ENCODE data around the gene ANGPTL2.

Gene ANGPTL2

DNA sequence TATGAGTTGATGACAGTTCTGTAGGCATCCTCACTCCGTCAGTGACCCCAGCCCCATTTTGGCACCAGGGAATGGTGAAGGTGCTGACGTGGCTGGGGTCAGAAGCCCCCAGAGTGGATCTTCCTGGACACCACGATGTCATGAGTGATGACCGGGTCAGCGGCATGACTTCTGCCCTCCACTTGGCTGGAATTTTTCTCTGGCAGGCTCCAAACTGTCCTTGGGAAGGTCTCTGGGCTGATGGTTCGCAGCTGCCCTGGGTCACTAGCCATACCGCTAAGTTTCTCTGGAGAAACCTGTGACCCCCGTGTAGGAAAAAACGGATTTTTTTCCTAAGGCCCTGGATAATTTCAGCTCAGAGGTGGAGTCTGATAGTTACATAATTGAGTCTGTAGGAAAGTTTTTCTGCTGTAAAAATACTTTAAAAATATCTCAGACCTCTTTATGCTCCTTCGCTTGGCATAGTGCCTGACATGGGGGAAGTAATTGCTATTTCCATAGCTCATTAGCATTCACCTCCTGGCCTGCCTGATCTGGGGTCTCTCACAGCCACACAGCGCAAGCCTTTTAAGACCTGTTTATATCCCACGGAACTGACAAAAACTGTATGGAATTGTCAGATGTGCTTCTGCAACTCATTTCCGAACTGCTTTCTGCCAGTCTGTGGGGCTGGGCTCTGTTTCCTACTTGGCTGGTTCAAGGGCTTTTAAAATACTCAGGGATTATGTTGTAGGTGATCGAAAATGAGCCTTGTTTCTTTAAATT lies 69.2 kb downstream of the ANGPTL2 start:
- DNase-seq (ENCODE audit: low read depth in 2 of 2): peak in 1 of 2 donors; percentile 44
- TF ChIP-seq, protein P1, sequence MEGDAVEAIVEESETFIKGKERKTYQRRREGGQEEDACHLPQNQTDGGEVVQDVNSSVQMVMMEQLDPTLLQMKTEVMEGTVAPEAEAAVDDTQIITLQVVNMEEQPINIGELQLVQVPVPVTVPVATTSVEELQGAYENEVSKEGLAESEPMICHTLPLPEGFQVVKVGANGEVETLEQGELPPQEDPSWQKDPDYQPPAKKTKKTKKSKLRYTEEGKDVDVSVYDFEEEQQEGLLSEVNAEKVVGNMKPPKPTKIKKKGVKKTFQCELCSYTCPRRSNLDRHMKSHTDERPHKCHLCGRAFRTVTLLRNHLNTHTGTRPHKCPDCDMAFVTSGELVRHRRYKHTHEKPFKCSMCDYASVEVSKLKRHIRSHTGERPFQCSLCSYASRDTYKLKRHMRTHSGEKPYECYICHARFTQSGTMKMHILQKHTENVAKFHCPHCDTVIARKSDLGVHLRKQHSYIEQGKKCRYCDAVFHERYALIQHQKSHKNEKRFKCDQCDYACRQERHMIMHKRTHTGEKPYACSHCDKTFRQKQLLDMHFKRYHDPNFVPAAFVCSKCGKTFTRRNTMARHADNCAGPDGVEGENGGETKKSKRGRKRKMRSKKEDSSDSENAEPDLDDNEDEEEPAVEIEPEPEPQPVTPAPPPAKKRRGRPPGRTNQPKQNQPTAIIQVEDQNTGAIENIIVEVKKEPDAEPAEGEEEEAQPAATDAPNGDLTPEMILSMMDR (IDR thresholded peaks at IDR 0.05; ENCODE audit: low read depth, low read length): no peak
- H3K4me3 ChIP-seq (replicated peaks in 1 of 2; ENCODE audit: low read depth in 2 of 2, low read length in 2 of 2): no peak overlapping the region

- H3K4me3 ChIP-seq (replicated peaks in 1 of 2; ENCODE audit: low read depth in 2 of 2, low read length in 2 of 2): no peak overlapping the region
- TF ChIP-seq, protein P1 (IDR thresholded peaks at IDR 0.05; ENCODE audit: low read depth, low read length): no peak
- DNase-seq (ENCODE audit: low read depth in 2 of 2): no peak
Observed at GRCh38 chr9:127051881-127052595, 70.4 kb downstream of the ANGPTL2 start.

DNA sequence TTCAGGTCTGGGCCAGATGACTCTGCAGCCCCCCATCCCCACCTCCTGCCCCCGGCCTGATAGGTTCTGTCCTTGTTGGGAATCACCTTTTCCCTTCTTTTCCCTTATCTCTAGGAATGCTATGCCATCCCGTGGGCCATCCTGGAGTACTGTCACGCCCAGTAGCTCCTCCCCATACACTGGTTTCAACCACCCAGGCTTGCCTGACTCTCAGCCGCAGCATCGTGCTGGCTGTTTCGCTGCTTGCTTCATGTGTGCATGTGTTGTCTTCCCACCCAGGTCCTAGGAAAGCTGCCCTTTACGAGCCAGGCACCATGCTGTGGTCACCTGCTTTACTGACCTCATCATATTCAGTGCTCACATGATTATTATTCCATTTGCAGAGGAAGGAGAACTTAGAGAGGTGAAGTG lies 71.8 kb downstream of the ANGPTL2 start:
- no peak for DNase-seq (ENCODE audit: low read depth in 2 of 2)
- TF ChIP-seq, protein P1 (IDR thresholded peaks at IDR 0.05; ENCODE audit: low read depth, low read length): no peak
- no peak overlapping the region for H3K4me3 ChIP-seq (replicated peaks in 1 of 2; ENCODE audit: low read depth in 2 of 2, low read length in 2 of 2)

DNA sequence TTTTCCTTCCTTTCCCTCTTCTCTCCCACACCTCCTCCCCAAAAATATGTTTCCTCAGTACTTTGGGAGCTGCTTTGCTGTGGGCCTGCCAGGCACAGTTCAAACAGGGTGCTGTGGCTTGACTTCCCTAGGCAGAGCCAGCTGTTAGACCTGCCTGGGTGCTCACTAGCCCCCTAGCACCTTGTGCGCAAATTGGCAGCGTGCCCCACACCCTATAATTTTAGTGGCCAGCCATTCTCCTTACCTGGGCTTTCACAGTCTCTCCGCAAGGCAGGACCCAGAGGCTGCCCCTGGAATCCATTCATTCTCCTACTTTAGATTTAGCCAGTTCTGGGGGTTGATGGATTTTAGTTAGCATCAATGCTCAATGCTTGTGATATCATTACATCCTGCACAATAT lies 72.3 kb downstream of the ANGPTL2 start:
- H3K4me3 ChIP-seq (replicated peaks in 1 of 2; ENCODE audit: low read depth in 2 of 2, low read length in 2 of 2): no peak overlapping the region
- no peak for DNase-seq (ENCODE audit: low read depth in 2 of 2)
- TF ChIP-seq, protein P1 (IDR thresholded peaks at IDR 0.05; ENCODE audit: low read depth, low read length): no peak

GRCh38 chr9:127049581-127049980 lies 72.9 kb downstream of the ANGPTL2 start:
- DNase-seq (ENCODE audit: low read depth in 2 of 2): peak; percentile 42 to 64
- TF ChIP-seq, protein P1 (IDR thresholded peaks at IDR 0.05; ENCODE audit: low read depth, low read length): no peak
- H3K4me3 ChIP-seq (replicated peaks in 1 of 2; ENCODE audit: low read depth in 2 of 2, low read length in 2 of 2): no peak overlapping the region

GRCh38 chr9:127049044-127049443 lies 73.4 kb downstream of the ANGPTL2 start:
- no peak overlapping the region for H3K4me3 ChIP-seq (replicated peaks in 1 of 2; ENCODE audit: low read depth in 2 of 2, low read length in 2 of 2)
- TF ChIP-seq, protein P1 (IDR thresholded peaks at IDR 0.05; ENCODE audit: low read depth, low read length): peak; percentile 77
- DNase-seq (ENCODE audit: low read depth in 2 of 2): peak; percentile 97 to 98

All from cardiac fibroblast (primary cell).